ENCODE data around the gene ERCC6L2.

The ERCC6L2 gene

GRCh38 chr9:95991326-95991725, 115.8 kb downstream of the ERCC6L2 start:
- no peaks in the 10 kb centered on the region for H3K9me3 ChIP-seq (ENCODE audit: control insufficient read depth, low read length)
- WGBS, 2 experiments = 100% methylated on average over 1 of the region's 1 CpG; no CpG with 5 or more reads in 1 of the 2 experiments
- no peaks in the 10 kb centered on the region for H3K27me3 ChIP-seq (ENCODE audit: control insufficient read depth, insufficient read depth, low read length, poor library complexity, severe bottlenecking)
- H3K4me1 ChIP-seq (ENCODE audit: control insufficient read depth, insufficient read depth, low read length) = no peaks in the 10 kb centered on the region
- peaks cover 6% of the 10 kb centered on the region for H3K36me3 ChIP-seq (ENCODE audit: control insufficient read depth, insufficient read depth, low read length)
- no peak overlapping the region for H3K4me3 ChIP-seq (ENCODE audit: insufficient read depth, low read depth, low read length)
- no peak overlapping the region for H3K27ac ChIP-seq (ENCODE audit: insufficient read depth, low read depth, low read length, poor library complexity, severe bottlenecking)

- Histone ChIP-seq H3K36me3 (ENCODE audit: control insufficient read depth, insufficient read depth, low read length) (peaks cover 2% of the 10 kb centered on the region), H3K27me3 (ENCODE audit: control insufficient read depth, insufficient read depth, low read length, poor library complexity, severe bottlenecking) (no peaks in the 10 kb centered on the region)
- WGBS, 2 experiments = 89 to 96% methylated on average over 1 of the region's 2 CpGs
Measured at GRCh38 chr9:95992536-95992935, 117.0 kb downstream of the ERCC6L2 start.

DNA sequence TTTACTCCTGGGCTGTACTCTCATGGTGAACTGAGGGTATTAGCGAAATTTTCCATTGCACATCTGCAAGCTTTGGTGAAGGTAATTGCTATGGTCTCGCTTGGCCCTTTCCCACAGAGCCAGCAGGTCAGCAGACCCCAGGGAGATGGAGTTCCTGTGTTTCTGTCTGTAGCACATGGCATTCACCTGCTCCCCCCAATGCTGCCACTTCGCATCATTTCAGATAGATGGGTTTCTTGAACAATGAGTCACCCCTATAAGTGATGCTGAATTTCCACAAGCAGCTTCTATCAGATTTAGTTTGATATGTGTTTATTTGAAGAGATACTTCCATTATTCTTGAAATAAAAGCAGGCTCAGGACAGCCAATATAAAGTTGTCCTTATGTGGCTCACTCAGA, 117.8 kb downstream of the ERCC6L2 start:
- Histone ChIP-seq H3K27ac (ENCODE audit: insufficient read depth, low read depth, low read length, poor library complexity, severe bottlenecking) (no peak overlapping the region), H3K4me1 (ENCODE audit: control insufficient read depth, insufficient read depth, low read length) (no peaks in the 10 kb centered on the region), H3K4me3 (ENCODE audit: insufficient read depth, low read depth, low read length) (no peak overlapping the region), H3K36me3 (ENCODE audit: control insufficient read depth, insufficient read depth, low read length) (no peaks in the 10 kb centered on the region), H3K9me3 (ENCODE audit: control insufficient read depth, low read length) (no peaks in the 10 kb centered on the region), H3K27me3 (ENCODE audit: control insufficient read depth, insufficient read depth, low read length, poor library complexity, severe bottlenecking) (no peaks in the 10 kb centered on the region)
- 95 to 99% methylated on average over 3 of the region's 3 CpGs for WGBS, 2 experiments

More at GRCh38 chr9:95992536-95992935, 117.0 kb downstream of the ERCC6L2 start:
- no peaks in the 10 kb centered on the region for H3K4me1 ChIP-seq (ENCODE audit: control insufficient read depth, insufficient read depth, low read length)
- no peak overlapping the region for H3K4me3 ChIP-seq (ENCODE audit: insufficient read depth, low read depth, low read length)
- no peaks in the 10 kb centered on the region for H3K9me3 ChIP-seq (ENCODE audit: control insufficient read depth, low read length)
- H3K27ac ChIP-seq (ENCODE audit: insufficient read depth, low read depth, low read length, poor library complexity, severe bottlenecking) = no peak overlapping the region

GRCh38 chr9:95999390-95999789, 123.9 kb downstream of the ERCC6L2 start:
- no peak overlapping the region for H3K27ac ChIP-seq (ENCODE audit: insufficient read depth, low read depth, low read length, poor library complexity, severe bottlenecking)
- no peaks in the 10 kb centered on the region for H3K27me3 ChIP-seq (ENCODE audit: control insufficient read depth, insufficient read depth, low read length, poor library complexity, severe bottlenecking)
- no peak overlapping the region for H3K4me3 ChIP-seq (ENCODE audit: insufficient read depth, low read depth, low read length)
- peaks cover 1% of the 10 kb centered on the region for H3K36me3 ChIP-seq (ENCODE audit: control insufficient read depth, insufficient read depth, low read length)
- H3K4me1 ChIP-seq (ENCODE audit: control insufficient read depth, insufficient read depth, low read length) = no peaks in the 10 kb centered on the region
- no peaks in the 10 kb centered on the region for H3K9me3 ChIP-seq (ENCODE audit: control insufficient read depth, low read length)
- WGBS, 2 experiments = 92 to 93% methylated on average over 2 of the region's 3 CpGs

GRCh38 chr9:96004379-96004778, 128.9 kb downstream of the ERCC6L2 start:
- H3K36me3 ChIP-seq (ENCODE audit: control insufficient read depth, insufficient read depth, low read length) = peaks cover 8% of the 10 kb centered on the region
- no peaks in the 10 kb centered on the region for H3K27me3 ChIP-seq (ENCODE audit: control insufficient read depth, insufficient read depth, low read length, poor library complexity, severe bottlenecking)
- H3K27ac ChIP-seq (ENCODE audit: insufficient read depth, low read depth, low read length, poor library complexity, severe bottlenecking) = no peak overlapping the region
- H3K4me3 ChIP-seq (ENCODE audit: insufficient read depth, low read depth, low read length) = no peak overlapping the region
- 87 to 88% methylated on average over 1 of the region's 2 CpGs for WGBS, 2 experiments
- H3K4me1 ChIP-seq (ENCODE audit: control insufficient read depth, insufficient read depth, low read length) = no peaks in the 10 kb centered on the region
- no peaks in the 10 kb centered on the region for H3K9me3 ChIP-seq (ENCODE audit: control insufficient read depth, low read length)

- Histone ChIP-seq H3K4me1 (ENCODE audit: control insufficient read depth, insufficient read depth, low read length) (no peaks in the 10 kb centered on the region), H3K36me3 (ENCODE audit: control insufficient read depth, insufficient read depth, low read length) (peaks cover 8% of the 10 kb centered on the region), H3K27me3 (ENCODE audit: control insufficient read depth, insufficient read depth, low read length, poor library complexity, severe bottlenecking) (no peaks in the 10 kb centered on the region), H3K27ac (ENCODE audit: insufficient read depth, low read depth, low read length, poor library complexity, severe bottlenecking) (no peak overlapping the region), H3K4me3 (ENCODE audit: insufficient read depth, low read depth, low read length) (no peak overlapping the region), H3K9me3 (ENCODE audit: control insufficient read depth, low read length) (no peaks in the 10 kb centered on the region)
- WGBS, 2 experiments = 88 to 90% methylated on average over 9 of the region's 9 CpGs
Measured at GRCh38 chr9:96006296-96006879, 130.9 kb downstream of the ERCC6L2 start.

- no peak overlapping the region for H3K27ac ChIP-seq (ENCODE audit: insufficient read depth, low read depth, low read length, poor library complexity, severe bottlenecking)
Measured at GRCh38 chr9:96006961-96007360, 131.5 kb downstream of the ERCC6L2 start.

GRCh38 chr9:96008502-96009222, 133.2 kb downstream of the ERCC6L2 start:
- WGBS, 2 experiments = 91 to 92% methylated on average over 12 of the region's 12 CpGs
- no peaks in the 10 kb centered on the region for H3K4me1 ChIP-seq (ENCODE audit: control insufficient read depth, insufficient read depth, low read length)
- no peak overlapping the region for H3K27ac ChIP-seq (ENCODE audit: insufficient read depth, low read depth, low read length, poor library complexity, severe bottlenecking)
- H3K27me3 ChIP-seq (ENCODE audit: control insufficient read depth, insufficient read depth, low read length, poor library complexity, severe bottlenecking) = no peaks in the 10 kb centered on the region
- H3K9me3 ChIP-seq (ENCODE audit: control insufficient read depth, low read length) = no peaks in the 10 kb centered on the region
- H3K36me3 ChIP-seq (ENCODE audit: control insufficient read depth, insufficient read depth, low read length) = peaks cover 8% of the 10 kb centered on the region
- no peak overlapping the region for H3K4me3 ChIP-seq (ENCODE audit: insufficient read depth, low read depth, low read length)

More at GRCh38 chr9:96006961-96007360, 131.5 kb downstream of the ERCC6L2 start:
- Histone ChIP-seq H3K4me1 (ENCODE audit: control insufficient read depth, insufficient read depth, low read length) (no peaks in the 10 kb centered on the region), H3K36me3 (ENCODE audit: control insufficient read depth, insufficient read depth, low read length) (peaks cover 8% of the 10 kb centered on the region), H3K9me3 (ENCODE audit: control insufficient read depth, low read length) (no peaks in the 10 kb centered on the region), H3K4me3 (ENCODE audit: insufficient read depth, low read depth, low read length) (no peak overlapping the region), H3K27me3 (ENCODE audit: control insufficient read depth, insufficient read depth, low read length, poor library complexity, severe bottlenecking) (no peaks in the 10 kb centered on the region)

- 86 to 100% methylated on average over 1 to 2 of the region's 2 CpGs for WGBS, 2 experiments
- no peaks in the 10 kb centered on the region for H3K27me3 ChIP-seq (ENCODE audit: control insufficient read depth, insufficient read depth, low read length, poor library complexity, severe bottlenecking)
- peaks cover 8% of the 10 kb centered on the region for H3K36me3 ChIP-seq (ENCODE audit: control insufficient read depth, insufficient read depth, low read length)
Measured at GRCh38 chr9:96009223-96009602, 133.7 kb downstream of the ERCC6L2 start.

GRCh38 chr9:96009690-96010472, 134.4 kb downstream of the ERCC6L2 start:
- Histone ChIP-seq H3K4me1 (ENCODE audit: control insufficient read depth, insufficient read depth, low read length) (no peaks in the 10 kb centered on the region), H3K9me3 (ENCODE audit: control insufficient read depth, low read length) (no peaks in the 10 kb centered on the region), H3K4me3 (ENCODE audit: insufficient read depth, low read depth, low read length) (no peak overlapping the region), H3K27me3 (ENCODE audit: control insufficient read depth, insufficient read depth, low read length, poor library complexity, severe bottlenecking) (no peaks in the 10 kb centered on the region), H3K36me3 (ENCODE audit: control insufficient read depth, insufficient read depth, low read length) (peaks cover 5% of the 10 kb centered on the region), H3K27ac (ENCODE audit: insufficient read depth, low read depth, low read length, poor library complexity, severe bottlenecking) (no peak overlapping the region)
- WGBS, 2 experiments = 93 to 95% methylated on average over 3 to 4 of the region's 4 CpGs

More at GRCh38 chr9:96009223-96009602, 133.7 kb downstream of the ERCC6L2 start:
- Histone ChIP-seq H3K4me1 (ENCODE audit: control insufficient read depth, insufficient read depth, low read length) (no peaks in the 10 kb centered on the region), H3K4me3 (ENCODE audit: insufficient read depth, low read depth, low read length) (no peak overlapping the region), H3K9me3 (ENCODE audit: control insufficient read depth, low read length) (no peaks in the 10 kb centered on the region), H3K27ac (ENCODE audit: insufficient read depth, low read depth, low read length, poor library complexity, severe bottlenecking) (no peak overlapping the region)
